Ascending aorta (tissue), 2 donors: ENCODE results near the gene SRSF7. TPM values are rescaled to one million over a fixed set of nuclear protein-coding genes. Genes with fewer than 3 reads are reported as not detected.

Source experiments
- DNase-seq, 2 donors: peaks; one replicate each; pipeline ENCODE4 v3.0.0-alpha.2; 2019; ENCODE audit warnings: low spot score in 2 of 2
- H3K27ac ChIP-seq, 2 donors: fragments of 200-600 bp; sonication (generic); one replicate each; pipeline ENCODE4 v1.5.1; 2016 to 2017; ENCODE audit warnings: mild to moderate bottlenecking in 1 of 2
- H3K27me3 ChIP-seq: fragments of 200-600 bp; sonication (generic); one replicate; pipeline ENCODE4 v1.5.1; 2017
- H3K36me3 ChIP-seq, 2 donors: fragments of 200-600 bp; sonication (generic); one replicate each; pipeline ENCODE4 v1.5.1; 2016
- H3K4me1 ChIP-seq, 2 donors: fragments of 200-600 bp; sonication (generic); one replicate each; pipeline ENCODE4 v1.5.1; 2016 to 2017; ENCODE audit warnings: mild to moderate bottlenecking in 1 of 2
- H3K4me3 ChIP-seq, 2 donors: fragments of 200-600 bp; sonication (generic); one replicate each; pipeline ENCODE4 v1.5.1; 2016 to 2017; ENCODE audit warnings: mild to moderate bottlenecking in 1 of 2
- H3K9me3 ChIP-seq, 2 donors: fragments of 200-600 bp; sonication (generic); one replicate each; pipeline ENCODE4 v1.5.1; 2016
- intact Hi-C: fragments of 100-400 bp; cut with DNase I; formaldehyde crosslinking; loops from one replicate; pipeline ENCODE4 v1.15.1; 2023
- total RNA-seq: library from RNA; depleted of rRNA; stranded (reverse); fragments of >200 nt; gene quantifications from one replicate; pipeline ENCODE4 v1.1.0, GENCODE V29; 2016
- TF ChIP-seq, protein P1 (sequence below), 3 experiments: fragments of 200-600 bp in 2 of 3; fragments of 450-650 bp in 1 of 3; sonication (generic) in 2 of 3; IDR thresholded peaks; one replicate each; pipeline ENCODE4 v1.5.1; 2016 to 2019; ENCODE audit warnings: antibody characterized with exemption in 3 of 3, mild to moderate bottlenecking in 1 of 3, moderate library complexity in 1 of 3

The SRSF7 gene
- total RNA-seq, 1 donor from 2014 or later, result 54.1 TPM

DNA sequence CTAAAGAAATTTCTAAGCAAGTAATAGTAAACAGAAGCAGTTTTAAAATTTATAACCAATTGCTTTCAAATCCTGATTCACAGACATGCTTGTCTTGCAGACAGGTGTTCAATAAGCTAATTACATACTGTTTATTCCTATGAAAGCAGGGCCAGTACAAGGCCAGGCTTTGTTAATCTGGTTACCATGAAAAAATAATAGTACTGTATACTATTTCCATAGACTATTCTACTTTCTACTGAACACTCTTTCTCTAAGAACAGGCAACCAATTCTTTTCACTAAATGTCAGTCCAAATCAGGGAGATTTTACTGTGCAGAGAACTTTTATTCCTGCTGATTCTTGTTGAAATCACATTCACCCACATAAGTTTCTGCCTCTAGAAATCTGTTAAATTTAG, 2.9 kb upstream of the SRSF7 start:
- intact Hi-C loops, result loop anchor here (10.0 kb wide), 1 partner anchor 371 kb away; the partner anchor contains the start of gene SOS1
- TF ChIP-seq, protein P1, sequence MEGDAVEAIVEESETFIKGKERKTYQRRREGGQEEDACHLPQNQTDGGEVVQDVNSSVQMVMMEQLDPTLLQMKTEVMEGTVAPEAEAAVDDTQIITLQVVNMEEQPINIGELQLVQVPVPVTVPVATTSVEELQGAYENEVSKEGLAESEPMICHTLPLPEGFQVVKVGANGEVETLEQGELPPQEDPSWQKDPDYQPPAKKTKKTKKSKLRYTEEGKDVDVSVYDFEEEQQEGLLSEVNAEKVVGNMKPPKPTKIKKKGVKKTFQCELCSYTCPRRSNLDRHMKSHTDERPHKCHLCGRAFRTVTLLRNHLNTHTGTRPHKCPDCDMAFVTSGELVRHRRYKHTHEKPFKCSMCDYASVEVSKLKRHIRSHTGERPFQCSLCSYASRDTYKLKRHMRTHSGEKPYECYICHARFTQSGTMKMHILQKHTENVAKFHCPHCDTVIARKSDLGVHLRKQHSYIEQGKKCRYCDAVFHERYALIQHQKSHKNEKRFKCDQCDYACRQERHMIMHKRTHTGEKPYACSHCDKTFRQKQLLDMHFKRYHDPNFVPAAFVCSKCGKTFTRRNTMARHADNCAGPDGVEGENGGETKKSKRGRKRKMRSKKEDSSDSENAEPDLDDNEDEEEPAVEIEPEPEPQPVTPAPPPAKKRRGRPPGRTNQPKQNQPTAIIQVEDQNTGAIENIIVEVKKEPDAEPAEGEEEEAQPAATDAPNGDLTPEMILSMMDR (IDR thresholded peaks at IDR 0.05), result no peak
- no peaks in the 10 kb centered on the region for H3K27me3 ChIP-seq
- peaks cover 5 to 12% of the 10 kb centered on the region in 2 donors for H3K4me1 ChIP-seq
- H3K9me3 ChIP-seq, result no peaks in the 10 kb centered on the region
- H3K27ac ChIP-seq, result no peak overlapping the region
- no peak for DNase-seq
- peak overlapping the region in 1 of 2 donors; percentile 30 for H3K4me3 ChIP-seq
- peaks cover 0 to 5% of the 10 kb centered on the region in 2 donors for H3K36me3 ChIP-seq

DNA sequence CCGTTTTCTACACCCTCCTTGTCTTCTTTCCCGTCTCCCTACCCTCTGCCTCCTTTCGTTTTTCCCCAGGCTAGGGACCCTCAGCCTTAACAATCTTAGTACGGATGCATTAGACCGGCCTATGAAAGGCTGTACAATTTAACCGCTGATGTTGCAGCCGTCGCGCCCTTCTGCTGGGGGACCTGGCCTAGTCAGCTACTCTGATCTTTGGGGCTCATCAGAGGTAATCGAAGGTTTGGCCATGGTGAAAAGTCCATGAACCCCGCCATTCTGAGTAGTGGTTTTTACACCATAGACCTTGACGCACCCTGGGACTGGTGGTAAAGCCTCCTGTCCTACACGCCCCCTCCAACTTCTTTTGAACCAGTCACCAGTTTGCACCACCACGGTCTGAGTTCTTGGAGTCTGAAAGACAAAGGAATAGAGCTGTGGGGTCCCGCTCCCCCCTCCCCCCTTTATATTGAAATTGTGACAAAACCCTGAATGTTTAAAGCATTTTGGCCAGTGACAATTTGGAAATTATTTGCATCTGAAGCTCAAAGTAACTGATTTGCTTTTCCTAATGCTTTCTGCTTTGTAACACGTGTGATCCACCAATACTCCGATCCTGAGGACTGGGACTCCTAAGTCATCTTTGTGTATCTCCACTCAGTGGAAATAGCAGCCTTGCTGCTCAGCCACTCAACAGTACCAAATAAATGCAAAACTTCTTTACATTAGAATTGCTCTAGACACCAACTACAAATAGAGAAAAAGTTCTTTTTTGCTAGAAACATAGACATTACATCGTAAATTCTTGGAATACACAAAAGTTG, 642 bp upstream of the SRSF7 start:
- H3K4me3 ChIP-seq, result peak overlapping the region; percentile 71 to 90
- H3K4me1 ChIP-seq, result peaks cover 5 to 24% of the 10 kb centered on the region in 2 donors
- no peak for DNase-seq
- H3K36me3 ChIP-seq, result peaks cover 16 to 27% of the 10 kb centered on the region in 2 donors
- peak overlapping the region; percentile 87 to 98 for H3K27ac ChIP-seq
- TF ChIP-seq, protein P1 (IDR thresholded peaks at IDR 0.05), result no peak
- intact Hi-C loops, result loop anchor here (2.0 to 10.0 kb wide), 5 partner anchors 27 to 375 kb away; partner anchors contain the start of genes ATL2, GALM, GEMIN6 and HNRNPLL
- no peaks in the 10 kb centered on the region for H3K9me3 ChIP-seq
- no peaks in the 10 kb centered on the region for H3K27me3 ChIP-seq

DNA sequence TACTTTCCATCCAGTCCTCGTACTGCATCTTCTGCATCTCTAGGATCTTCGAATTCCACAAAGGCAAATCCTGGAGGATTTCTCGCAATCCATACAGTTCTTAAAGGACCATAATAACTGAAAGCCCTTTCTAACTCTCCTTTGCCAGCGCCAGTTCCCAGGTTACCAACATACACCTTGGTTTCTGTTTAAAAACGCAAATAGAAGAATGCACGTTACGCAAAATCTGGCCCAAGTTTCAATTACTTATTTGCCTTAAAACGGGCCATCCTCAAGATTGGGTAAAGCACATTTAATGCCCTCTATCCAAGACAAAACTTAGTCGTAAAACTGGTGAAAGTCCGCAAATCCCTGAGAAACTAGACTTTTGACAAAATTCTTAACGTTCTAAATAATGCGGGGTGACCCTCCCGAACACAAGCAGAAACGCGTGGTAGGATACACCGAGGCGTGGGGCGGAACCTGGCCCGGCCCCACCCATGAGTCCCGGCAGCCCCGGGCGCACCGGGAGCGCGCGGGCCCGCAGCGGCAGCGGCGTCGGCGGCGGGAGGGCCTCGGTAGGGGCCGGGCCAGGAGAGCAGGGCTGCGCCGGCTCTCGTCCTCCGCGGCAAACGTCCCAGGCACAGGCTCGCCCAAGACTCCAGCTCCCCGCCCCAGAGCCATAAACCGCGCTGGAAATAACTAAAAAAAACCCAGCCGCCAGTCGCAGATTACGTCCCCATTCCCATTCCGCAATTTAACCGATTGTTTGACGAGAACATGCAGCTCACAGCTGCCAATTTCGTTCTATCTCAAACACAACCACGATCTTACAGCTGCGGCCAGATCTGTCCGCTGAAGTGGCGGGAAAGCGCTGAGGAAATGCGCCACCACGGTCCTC, 910 bp downstream of the SRSF7 start:
- TF ChIP-seq, protein P1 (IDR thresholded peaks at IDR 0.05), result no peak
- intact Hi-C loops, result loop anchor here (2.0 to 10.0 kb wide), 5 partner anchors 29 to 375 kb away; partner anchors contain the start of genes ATL2, GALM, GEMIN6 and HNRNPLL
- no peaks in the 10 kb centered on the region for H3K9me3 ChIP-seq
- H3K27me3 ChIP-seq, result no peaks in the 10 kb centered on the region
- DNase-seq, result peak in 1 of 2 donors; percentile 78
- peak overlapping the region; percentile 71 to 90 for H3K4me3 ChIP-seq
- H3K27ac ChIP-seq, result peak overlapping the region; percentile 87 to 98
- peaks cover 32 to 43% of the 10 kb centered on the region in 2 donors for H3K36me3 ChIP-seq
- H3K4me1 ChIP-seq, result peaks cover 5 to 28% of the 10 kb centered on the region in 2 donors

DNA sequence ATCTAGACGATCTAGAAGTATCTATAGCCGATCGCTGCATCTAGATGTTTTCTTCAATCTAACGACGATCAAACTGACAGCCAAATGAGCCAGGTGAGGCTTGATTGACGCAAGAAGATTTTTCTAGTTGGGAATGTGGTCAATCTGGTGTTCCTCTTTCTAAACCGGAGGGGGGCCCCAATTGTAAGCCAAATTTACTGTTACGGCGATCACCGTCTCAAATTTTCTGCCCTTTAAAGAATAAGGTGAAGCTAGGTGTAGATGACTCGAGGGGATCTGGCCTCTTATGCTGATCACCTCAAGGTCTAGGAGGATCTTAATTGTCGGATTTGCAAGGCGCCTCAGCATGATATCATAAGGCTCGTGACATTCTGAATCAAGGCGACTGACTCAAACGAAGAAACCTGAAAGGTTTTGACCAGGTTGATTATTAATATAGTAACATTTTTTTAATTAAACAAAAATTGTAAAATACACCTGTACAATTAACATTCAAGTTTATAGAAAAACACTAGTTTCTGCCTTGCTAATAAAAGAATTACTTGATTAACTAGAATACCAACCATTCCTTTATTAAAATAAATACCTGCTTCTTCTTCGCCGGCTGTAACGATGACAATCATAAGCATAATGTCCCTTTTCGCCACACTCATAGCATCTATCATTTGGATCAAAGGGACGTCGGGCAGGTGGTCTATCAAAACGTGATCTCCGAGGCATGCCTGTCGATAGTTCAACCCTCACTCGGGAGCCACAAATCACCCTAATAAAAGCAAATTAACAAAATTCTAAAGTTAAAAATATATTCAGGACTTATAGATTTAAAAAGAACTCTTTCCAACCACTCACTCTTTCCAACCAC, 2.0 kb downstream of the SRSF7 start:
- H3K9me3 ChIP-seq, result no peaks in the 10 kb centered on the region
- H3K27me3 ChIP-seq, result no peaks in the 10 kb centered on the region
- intact Hi-C loops, result no loop called here
- peak overlapping the region in 1 of 2 donors; percentile 87 for H3K27ac ChIP-seq
- TF ChIP-seq, protein P1 (IDR thresholded peaks at IDR 0.05), result no peak
- H3K4me3 ChIP-seq, result peak overlapping the region; percentile 71 to 90
- no peak for DNase-seq
- peaks cover 5 to 28% of the 10 kb centered on the region in 2 donors for H3K4me1 ChIP-seq
- H3K36me3 ChIP-seq, result peaks cover 41 to 53% of the 10 kb centered on the region in 2 donors

DNA sequence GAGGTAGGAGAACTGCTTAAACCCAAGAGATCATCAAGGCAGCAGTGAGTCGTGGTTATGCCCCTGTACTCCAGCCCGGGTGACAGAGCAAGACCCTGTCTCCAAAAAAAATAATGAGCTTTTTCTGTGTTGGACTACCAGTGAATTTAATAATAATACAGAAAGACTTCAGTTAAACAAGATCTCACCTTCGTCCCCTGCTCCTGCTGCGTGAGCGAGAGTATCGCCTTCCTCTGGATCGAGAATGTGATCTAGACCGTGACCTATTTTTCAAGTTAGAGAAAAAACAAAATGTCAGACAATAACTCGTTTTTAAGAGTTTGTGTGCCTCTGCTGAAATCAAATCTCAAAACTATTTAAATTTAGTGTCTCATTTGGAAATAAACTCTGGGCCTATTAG, 2.8 kb downstream of the SRSF7 start:
- intact Hi-C loops, result no loop called here
- Histone ChIP-seq H3K36me3 (peaks cover 46 to 60% of the 10 kb centered on the region in 2 donors), H3K9me3 (no peaks in the 10 kb centered on the region), H3K27me3 (no peaks in the 10 kb centered on the region), H3K27ac (no peak overlapping the region), H3K4me1 (peaks cover 5 to 28% of the 10 kb centered on the region in 2 donors), H3K4me3 (no peak overlapping the region)
- TF ChIP-seq, protein P1 (IDR thresholded peaks at IDR 0.05), result no peak
- DNase-seq, result no peak
